Neural progenitor cell (in vitro differentiated cells): ENCODE measurements around the gene ADAMTS19. TPM values are rescaled to one million over a fixed set of nuclear protein-coding genes. Genes with fewer than 3 reads are reported as not detected.

Experiments used
- DNase-seq: peaks from one replicate; pipeline ENCODE4 v3.0.0-alpha.2; 2016; ENCODE audit warnings: low spot score
- H2AFZ ChIP-seq: fragments of 200-600 bp; sonication (generic); replicated peaks from 2 replicates; pipeline ENCODE4 v1.6.1; 2016; ENCODE audit warnings: antibody characterized with exemption
- H3F3A ChIP-seq: fragments of 200-600 bp; sonication (generic); 2 replicates; pipeline ENCODE4 v1.6.1; 2016; ENCODE audit warnings: antibody characterized with exemption, low read depth
- H3K27ac ChIP-seq: fragments of 200-600 bp; sonication (generic); 2 replicates; pipeline ENCODE4 v1.5.1; 2016; ENCODE audit warnings: mild to moderate bottlenecking
- H3K27me3 ChIP-seq: fragments of 200-600 bp; sonication (generic); 2 replicates; pipeline ENCODE4 v1.6.1; 2016; ENCODE audit warnings: mild to moderate bottlenecking, moderate library complexity
- H3K36me3 ChIP-seq: fragments of 200-600 bp; sonication (generic); 2 replicates; pipeline ENCODE4 v1.5.1; 2016
- H3K4me1 ChIP-seq: fragments of 200-600 bp; sonication (generic); 2 replicates; pipeline ENCODE4 v1.6.1; 2016; ENCODE audit warnings: mixed run types
- H3K4me2 ChIP-seq: fragments of 200-600 bp; sonication (generic); 2 replicates; pipeline ENCODE4 v1.6.1; 2016
- H3K4me3 ChIP-seq: fragments of 200-600 bp; sonication (generic); 2 replicates; pipeline ENCODE4 v1.5.1; 2016
- H3K79me2 ChIP-seq: fragments of 200-600 bp; sonication (generic); 2 replicates; pipeline ENCODE4 v1.6.1; 2016; ENCODE audit warnings: low read depth
- H3K9ac ChIP-seq: fragments of 200-600 bp; sonication (generic); 2 replicates; pipeline ENCODE4 v1.6.1; 2016
- H3K9me3 ChIP-seq: fragments of 200-600 bp; sonication (generic); 2 replicates; pipeline ENCODE4 v1.5.1; 2016; ENCODE audit warnings: low read depth
- H4K20me1 ChIP-seq: fragments of 200-600 bp; sonication (generic); 2 replicates; pipeline ENCODE4 v1.6.1; 2016; ENCODE audit warnings: low read depth
- H3K27ac Mint-ChIP-seq: 3 replicates; pipeline ENCODE4 v1.8.0; 2021; ENCODE audit warnings: mixed read lengths
- H3K27me3 Mint-ChIP-seq: 2 replicates; pipeline ENCODE4 v1.8.0; 2022; ENCODE audit warnings: low read depth, mild to moderate bottlenecking, inconsistent platforms, moderate library complexity, mixed read lengths; ENCODE audit not compliant: insufficient read depth
- H3K36me3 Mint-ChIP-seq: 3 replicates; pipeline ENCODE4 v1.8.0; 2021; ENCODE audit warnings: mixed read lengths
- H3K4me1 Mint-ChIP-seq: 3 replicates; pipeline ENCODE4 v1.8.0; 2021; ENCODE audit warnings: mixed read lengths
- H3K4me3 Mint-ChIP-seq: 3 replicates; pipeline ENCODE4 v1.8.0; 2021; ENCODE audit warnings: mild to moderate bottlenecking, moderate library complexity, mixed read lengths
- H3K9me3 Mint-ChIP-seq: 3 replicates; pipeline ENCODE4 v1.8.0; 2020; ENCODE audit warnings: mixed read lengths
- CTCF ChIP-seq: fragments of 200-600 bp; sonication (generic); IDR thresholded peaks from 2 replicates; pipeline ENCODE4 v1.5.1; 2017; ENCODE audit warnings: antibody characterized with exemption, mild to moderate bottlenecking
- EZH2 ChIP-seq: fragments of 200-600 bp; sonication (generic); IDR thresholded peaks from 2 replicates; pipeline ENCODE4 v1.6.1; 2017; ENCODE audit warnings: antibody characterized with exemption, mild to moderate bottlenecking, moderate library complexity
- EZH2phosphoT487 ChIP-seq: fragments of 200-600 bp; sonication (generic); IDR thresholded peaks from 2 replicates; pipeline ENCODE4 v1.6.1; 2017; ENCODE audit warnings: antibody characterized with exemption
- total RNA-seq: library from RNA; depleted of rRNA; stranded (reverse); fragments of >200 nt; gene quantifications from 2 replicates; pipeline ENCODE4 v1.2.3, GENCODE V29; 2015; ENCODE audit warnings: low replicate concordance

ADAMTS19 gene
- total RNA-seq, 1 donor from 2014 or later: 23.3 TPM

GRCh38 chr5:129653442-129653841 is 193.3 kb downstream of the ADAMTS19 start:
- Histone ChIP-seq H3K4me1 (peaks cover 27% of the 10 kb centered on the region), H3F3A (no peaks in the 10 kb centered on the region), H3K4me3 (no peak overlapping the region), H3K27ac (no peak overlapping the region), H3K36me3 (no peaks in the 10 kb centered on the region), H3K9me3 (no peaks in the 10 kb centered on the region), H3K79me2 (no peaks in the 10 kb centered on the region), H3K27me3 (no peaks in the 10 kb centered on the region), H2AFZ (no peak overlapping the region), H3K9ac (no peak overlapping the region), H4K20me1 (peaks cover 9% of the 10 kb centered on the region), H3K4me2 (no peak overlapping the region)
- H3K27me3 Mint-ChIP-seq: no peaks in the 10 kb centered on the region
- TF ChIP-seq EZH2: no peak
- TF ChIP-seq EZH2phosphoT487: no peak
- TF ChIP-seq CTCF: no peak
- no peak overlapping the region for H3K4me3 Mint-ChIP-seq
- no peak for DNase-seq
- H3K4me1 Mint-ChIP-seq: peaks cover 19% of the 10 kb centered on the region
- H3K9me3 Mint-ChIP-seq: peaks cover 2% of the 10 kb centered on the region
- peaks cover 16% of the 10 kb centered on the region for H3K36me3 Mint-ChIP-seq
- no peak overlapping the region for H3K27ac Mint-ChIP-seq

- DNase-seq: peak; percentile 82
- H3K27ac Mint-ChIP-seq: peak overlapping the region; percentile 93
Measured at GRCh38 chr5:129656952-129657351, 196.9 kb downstream of the ADAMTS19 start.

GRCh38 chr5:129658801-129659200 is 198.7 kb downstream of the ADAMTS19 start:
- no peaks in the 10 kb centered on the region for H3K9me3 ChIP-seq
- Mint-ChIP-seq H3K4me3 (no peak overlapping the region), H3K36me3 (peaks cover 12% of the 10 kb centered on the region), H3K9me3 (no peaks in the 10 kb centered on the region), H3K27me3 (no peaks in the 10 kb centered on the region), H3K4me1 (peaks cover 17% of the 10 kb centered on the region), H3K27ac (no peak overlapping the region)
- H3K79me2 ChIP-seq: no peaks in the 10 kb centered on the region
- no peak overlapping the region for H3K4me3 ChIP-seq
- H3K27ac ChIP-seq: no peak overlapping the region
- H3F3A ChIP-seq: no peaks in the 10 kb centered on the region
- H3K27me3 ChIP-seq: no peaks in the 10 kb centered on the region
- peaks cover 9% of the 10 kb centered on the region for H4K20me1 ChIP-seq
- H3K9ac ChIP-seq: no peak overlapping the region
- DNase-seq: no peak
- H2AFZ ChIP-seq: no peak overlapping the region
- H3K36me3 ChIP-seq: no peaks in the 10 kb centered on the region
- no peak overlapping the region for H3K4me2 ChIP-seq
- H3K4me1 ChIP-seq: peaks cover 27% of the 10 kb centered on the region
- no peak for TF ChIP-seq EZH2
- TF ChIP-seq CTCF: no peak
- no peak for TF ChIP-seq EZH2phosphoT487

More at GRCh38 chr5:129656952-129657351, 196.9 kb downstream of the ADAMTS19 start:
- no peaks in the 10 kb centered on the region for H3F3A ChIP-seq
- Mint-ChIP-seq H3K27me3 (no peaks in the 10 kb centered on the region), H3K4me3 (peak overlapping the region; percentile 22), H3K4me1 (peaks cover 19% of the 10 kb centered on the region), H3K36me3 (peaks cover 5% of the 10 kb centered on the region), H3K9me3 (no peaks in the 10 kb centered on the region)
- H2AFZ ChIP-seq: no peak overlapping the region
- peak overlapping the region; percentile 1 for H3K27ac ChIP-seq
- H3K36me3 ChIP-seq: no peaks in the 10 kb centered on the region
- peaks cover 9% of the 10 kb centered on the region for H4K20me1 ChIP-seq
- no peaks in the 10 kb centered on the region for H3K27me3 ChIP-seq
- H3K9ac ChIP-seq: no peak overlapping the region
- H3K4me3 ChIP-seq: no peak overlapping the region
- peak overlapping the region; percentile 47 for H3K4me2 ChIP-seq
- H3K4me1 ChIP-seq: peaks cover 27% of the 10 kb centered on the region
- peak; percentile 100 for TF ChIP-seq EZH2phosphoT487
- TF ChIP-seq CTCF: no peak
- no peaks in the 10 kb centered on the region for H3K79me2 ChIP-seq
- H3K9me3 ChIP-seq: no peaks in the 10 kb centered on the region
